Panc1 (cell line): Measurements from ENCODE around the gene CARD10. TPM values are rescaled to one million over a fixed set of nuclear protein-coding genes. Genes with fewer than 3 reads are reported as not detected.

Experiments used
- ATAC-seq: fragments of 200-7000 bp; cut with Tn5 transposase; 2 replicates; pipeline ENCODE4 v1.9.1; 2020; ENCODE audit warnings: mild to moderate bottlenecking, moderate library complexity
- BruUV-seq: library from RNA; stranded (reverse); fragments of 400-500 nt; replicated peaks from 2 replicates; lab custom pipeline; 2021; lab: Mats Ljungman, UMichigan
- CTCF ChIA-PET: fragments of 300-600 bp; sonication (Branson Sonifier 250); formaldehyde crosslinking; loops from one replicate; lab custom pipeline; 2022; ENCODE audit warnings: antibody characterized with exemption; lab: Charles Lee
- POLR2A ChIA-PET: fragments of 300-600 bp; sonication (Branson Sonifier 250); formaldehyde crosslinking; loops from one replicate; lab custom pipeline; 2022; ENCODE audit warnings: antibody characterized with exemption; lab: Charles Lee
- DNase-seq: peaks from one replicate; pipeline ENCODE4 v3.0.0-alpha.2; 2010; ENCODE audit warnings: low read depth, low spot score
- H3K27ac ChIP-seq: 2 replicates; pipeline ENCODE4 v1.5.1; 2011; ENCODE audit warnings: mild to moderate bottlenecking, low read length, inconsistent platforms
- H3K27me3 ChIP-seq: fragments of 200-500 bp; sonication (Bioruptor generic); 2 replicates; pipeline ENCODE4 v1.6.0; 2014; ENCODE audit warnings: low read length, inconsistent platforms; ENCODE audit not compliant: control insufficient read depth, insufficient read depth
- H3K36me3 ChIP-seq: fragments of 200-500 bp; sonication (Bioruptor generic); 2 replicates; pipeline ENCODE4 v1.5.1; 2014; ENCODE audit warnings: inconsistent platforms, mild to moderate bottlenecking, low read length, moderate library complexity; ENCODE audit not compliant: control insufficient read depth, insufficient read depth
- H3K4me1 ChIP-seq: 2 replicates; pipeline ENCODE4 v1.5.1; 2011; ENCODE audit warnings: inconsistent platforms, mild to moderate bottlenecking, low read length, moderate library complexity; ENCODE audit not compliant: control insufficient read depth, insufficient read depth
- H3K4me3 ChIP-seq, 2 experiments: 2 replicates each; pipeline ENCODE4 v1.5.1; 2011 to 2012; ENCODE audit warnings: low read depth in 2 of 2, low read length in 2 of 2, mild to moderate bottlenecking in 2 of 2, inconsistent platforms in 1 of 2, moderate library complexity in 1 of 2
- H3K9me3 ChIP-seq: fragments of 200-500 bp; sonication (Bioruptor generic); 2 replicates; pipeline ENCODE4 v1.5.1; 2014; ENCODE audit warnings: low read depth, mild to moderate bottlenecking, inconsistent platforms, low read length, moderate library complexity; ENCODE audit not compliant: control insufficient read depth, insufficient read depth
- CTCF ChIP-seq: fragments of 450-650 bp; IDR thresholded peaks from 2 replicates; pipeline ENCODE4 v1.5.1; 2017; ENCODE audit warnings: mild to moderate bottlenecking
- POLR2AphosphoS5 ChIP-seq: IDR thresholded peaks from 2 replicates; pipeline ENCODE4 v1.6.1; 2012; ENCODE audit warnings: mild to moderate bottlenecking, low read depth, low read length, moderate library complexity
- REST ChIP-seq, 2 experiments: IDR thresholded peaks; 2 replicates each; pipeline ENCODE4 v1.6.1; 2011 to 2012; ENCODE audit warnings: low read depth in 2 of 2, control low read depth in 1 of 2, low read length in 1 of 2, mild to moderate bottlenecking in 1 of 2, moderate library complexity in 1 of 2; ENCODE audit not compliant: insufficient read depth in 1 of 2
- SIN3A ChIP-seq: IDR thresholded peaks from 2 replicates; pipeline ENCODE4 v1.6.1; 2012; ENCODE audit warnings: low read depth, mild to moderate bottlenecking, low read length, moderate library complexity, borderline replicate concordance; ENCODE audit not compliant: insufficient read depth
- TCF7L2 ChIP-seq: IDR thresholded peaks from 2 replicates; pipeline ENCODE4 v1.6.1; 2011; ENCODE audit warnings: mild to moderate bottlenecking, low read depth, low read length, inconsistent platforms
- in situ Hi-C: cut with HindIII; loops from 2 replicates; pipeline ENCODE4 v1.10.0; 2016; ENCODE audit warnings: low sequenced_read_pairs, low pct_unique_long_range_greater_than_20kb
- intact Hi-C: fragments of 100-400 bp; cut with micrococcal nuclease; formaldehyde crosslinking; loops from one replicate; pipeline ENCODE4 v1.10.0; 2022; ENCODE audit not compliant: unreplicated experiment
- total RNA-seq: library from RNA; stranded (reverse); gene quantifications from one replicate; pipeline ENCODE4 v1.2.1, GENCODE V29; 2021; ENCODE audit not compliant: unreplicated experiment

CARD10 gene
- total RNA-seq, 1 experiment from 2014 or later: 43.1 TPM

GRCh38 chr22:37504964-37505363, 14.3 kb downstream of the CARD10 start:
- no peaks in the 10 kb centered on the region for H3K9me3 ChIP-seq
- H3K4me1 ChIP-seq: peaks cover 53% of the 10 kb centered on the region
- intact Hi-C loops (no loop called here), in situ Hi-C loops (no loop called here)
- ATAC-seq: no peak
- CTCF ChIA-PET: no interaction called here
- no peak overlapping the region for H3K4me3 ChIP-seq
- no peaks in the 10 kb centered on the region for H3K36me3 ChIP-seq
- no peak overlapping the region for H3K27ac ChIP-seq
- POLR2A ChIA-PET: interaction anchor here (0.6 kb wide), 1 partner anchor 201 kb away, joined by 4 read pairs; no protein-coding TSS in a partner anchor
- TF ChIP-seq SIN3A (no peak), TCF7L2 (no peak), CTCF (no peak), REST (IDR thresholded peaks at IDR 0.05; ENCODE audit: insufficient read depth in 1 of 2, low read depth in 2 of 2, low read length in 1 of 2) (no peak), POLR2AphosphoS5 (no peak)
- no peak for DNase-seq
- no peaks in the 10 kb centered on the region for H3K27me3 ChIP-seq
- no TSS peak for BruUV-seq

GRCh38 chr22:37503850-37504249, 15.4 kb downstream of the CARD10 start:
- ChIA-PET CTCF (no interaction called here), POLR2A (no interaction called here)
- no TSS peak for BruUV-seq
- no peaks in the 10 kb centered on the region for H3K36me3 ChIP-seq
- intact Hi-C loops (no loop called here), in situ Hi-C loops (no loop called here)
- TF ChIP-seq POLR2AphosphoS5 (no peak), TCF7L2 (no peak), REST (IDR thresholded peaks at IDR 0.05; ENCODE audit: insufficient read depth in 1 of 2, low read depth in 2 of 2, low read length in 1 of 2) (no peak), CTCF (no peak), SIN3A (no peak)
- peaks cover 55% of the 10 kb centered on the region for H3K4me1 ChIP-seq
- ATAC-seq (no peak), DNase-seq (no peak)
- no peaks in the 10 kb centered on the region for H3K27me3 ChIP-seq
- no peak overlapping the region; the same call in 1 of the 2 replicates for H3K27ac ChIP-seq
- no peak overlapping the region for H3K4me3 ChIP-seq
- no peaks in the 10 kb centered on the region for H3K9me3 ChIP-seq
